ENCODE measurements around the gene OSBPL9.
A peak's percentile ranks its signal among the peaks of the same experiment; 100 is the strongest.

OSBPL9 gene

DNA sequence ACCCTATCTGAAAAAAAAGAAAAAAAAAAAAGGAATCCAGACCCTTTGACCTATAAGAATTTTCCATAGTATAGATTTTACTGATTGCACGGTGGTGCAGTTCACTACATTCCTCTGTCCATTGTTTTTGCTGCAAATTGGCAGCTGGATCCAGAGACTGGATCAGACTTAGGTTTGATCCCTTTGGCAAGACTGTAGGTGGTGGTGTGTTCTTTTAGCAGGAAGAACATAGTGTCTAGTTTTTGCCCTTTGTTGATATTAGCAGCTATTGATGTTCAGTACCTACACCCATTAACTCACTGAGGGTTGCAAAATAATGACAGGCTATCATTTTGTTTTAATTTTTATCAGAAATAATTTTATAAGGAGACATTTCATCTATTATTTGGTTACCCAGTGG is 37.1 kb downstream of the OSBPL9 start:
- Histone ChIP-seq H3K27me3 (no peaks in the 10 kb centered on the region), H3K27ac (no peak overlapping the region), H3K9me3 (no peaks in the 10 kb centered on the region), H3K36me3 (no peaks in the 10 kb centered on the region), H3K4me1 (ENCODE audit: control insufficient read depth in 1 of 2, insufficient read depth in 1 of 2, low read depth in 1 of 2, low read length in 1 of 2) (no peaks in the 10 kb centered on the region), H3K4me3 (ENCODE audit: low read depth in 1 of 2, low read length in 1 of 2) (no peak overlapping the region)
- TF ChIP-seq, protein P1, sequence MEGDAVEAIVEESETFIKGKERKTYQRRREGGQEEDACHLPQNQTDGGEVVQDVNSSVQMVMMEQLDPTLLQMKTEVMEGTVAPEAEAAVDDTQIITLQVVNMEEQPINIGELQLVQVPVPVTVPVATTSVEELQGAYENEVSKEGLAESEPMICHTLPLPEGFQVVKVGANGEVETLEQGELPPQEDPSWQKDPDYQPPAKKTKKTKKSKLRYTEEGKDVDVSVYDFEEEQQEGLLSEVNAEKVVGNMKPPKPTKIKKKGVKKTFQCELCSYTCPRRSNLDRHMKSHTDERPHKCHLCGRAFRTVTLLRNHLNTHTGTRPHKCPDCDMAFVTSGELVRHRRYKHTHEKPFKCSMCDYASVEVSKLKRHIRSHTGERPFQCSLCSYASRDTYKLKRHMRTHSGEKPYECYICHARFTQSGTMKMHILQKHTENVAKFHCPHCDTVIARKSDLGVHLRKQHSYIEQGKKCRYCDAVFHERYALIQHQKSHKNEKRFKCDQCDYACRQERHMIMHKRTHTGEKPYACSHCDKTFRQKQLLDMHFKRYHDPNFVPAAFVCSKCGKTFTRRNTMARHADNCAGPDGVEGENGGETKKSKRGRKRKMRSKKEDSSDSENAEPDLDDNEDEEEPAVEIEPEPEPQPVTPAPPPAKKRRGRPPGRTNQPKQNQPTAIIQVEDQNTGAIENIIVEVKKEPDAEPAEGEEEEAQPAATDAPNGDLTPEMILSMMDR (IDR thresholded peaks at IDR 0.05): no peak

DNA sequence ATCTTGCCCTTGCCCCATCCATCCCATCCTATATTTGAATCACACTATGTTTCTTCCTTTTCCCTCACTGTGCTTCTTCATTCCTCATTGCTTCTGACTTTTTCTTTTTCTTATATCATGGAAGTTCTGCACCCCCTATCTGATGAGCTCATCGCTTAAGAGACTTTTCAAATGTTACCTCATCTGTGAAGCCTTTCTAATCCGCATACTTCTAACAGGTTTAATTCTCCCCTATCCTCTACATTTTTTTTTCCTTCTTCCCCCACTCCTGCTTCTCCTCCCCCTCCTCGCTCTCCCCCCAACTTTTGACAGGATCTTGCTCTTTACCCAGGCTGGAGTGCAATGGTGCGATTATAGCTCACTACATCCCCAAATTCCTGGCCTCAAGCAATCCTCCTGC is 39.5 kb downstream of the OSBPL9 start:
- Histone ChIP-seq H3K4me1 (ENCODE audit: control insufficient read depth in 1 of 2, insufficient read depth in 1 of 2, low read depth in 1 of 2, low read length in 1 of 2) (no peaks in the 10 kb centered on the region), H3K27me3 (no peaks in the 10 kb centered on the region), H3K36me3 (no peaks in the 10 kb centered on the region), H3K9me3 (no peaks in the 10 kb centered on the region), H3K4me3 (ENCODE audit: low read depth in 1 of 2, low read length in 1 of 2) (no peak overlapping the region), H3K27ac (no peak overlapping the region)
- TF ChIP-seq, protein P1 (IDR thresholded peaks at IDR 0.05): no peak

DNA sequence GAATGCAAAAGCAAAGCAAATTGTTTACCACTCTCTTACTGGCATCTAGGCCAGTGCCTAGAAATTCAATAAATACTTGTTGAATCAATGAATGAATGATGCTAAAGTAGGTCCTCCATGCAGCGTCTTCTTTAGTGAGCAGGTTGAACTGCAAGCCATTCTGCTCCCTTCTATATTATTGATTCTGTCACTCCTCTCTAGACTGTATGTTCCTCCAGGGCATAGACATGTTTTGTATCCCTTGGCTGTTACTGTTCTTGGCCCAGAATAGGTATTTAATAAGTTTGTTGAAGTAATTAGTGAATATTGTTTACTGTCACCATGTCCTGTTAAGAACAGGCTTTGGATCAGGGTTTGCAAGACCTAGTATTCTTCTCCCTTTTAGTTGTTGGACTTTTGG is 43.7 kb downstream of the OSBPL9 start:
- H3K27ac ChIP-seq: no peak overlapping the region
- TF ChIP-seq, protein P1 (IDR thresholded peaks at IDR 0.05): no peak
- peaks cover 14 to 19% of the 10 kb centered on the region in 2 experiments for H3K4me1 ChIP-seq (ENCODE audit: control insufficient read depth in 1 of 2, insufficient read depth in 1 of 2, low read depth in 1 of 2, low read length in 1 of 2)
- no peaks in the 10 kb centered on the region for H3K9me3 ChIP-seq
- H3K4me3 ChIP-seq (ENCODE audit: low read depth in 1 of 2, low read length in 1 of 2): no peak overlapping the region
- no peaks in the 10 kb centered on the region for H3K36me3 ChIP-seq
- no peaks in the 10 kb centered on the region for H3K27me3 ChIP-seq

DNA sequence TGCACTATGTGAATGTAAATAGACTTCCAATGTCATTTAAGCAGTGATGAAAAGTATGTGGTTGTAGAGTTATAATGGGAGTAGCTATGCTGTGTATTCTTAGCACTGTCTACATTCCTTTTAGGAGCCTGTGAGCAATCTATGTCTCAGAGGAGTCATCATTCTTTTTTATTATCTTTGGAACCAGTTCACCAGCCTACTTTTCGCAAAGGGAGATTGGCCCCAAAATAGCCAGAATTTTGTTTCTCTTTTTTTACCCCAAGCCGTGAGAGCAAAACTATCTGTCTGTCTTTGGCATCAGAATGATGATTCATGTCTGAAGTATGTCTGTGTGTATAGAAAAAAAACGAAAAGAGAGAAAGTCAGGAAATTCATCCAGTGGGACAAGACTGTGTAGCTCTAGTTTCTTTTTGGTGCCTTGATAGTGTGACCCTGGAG is 44.2 kb downstream of the OSBPL9 start:
- Histone ChIP-seq H3K27ac (no peak overlapping the region), H3K4me3 (ENCODE audit: low read depth in 1 of 2, low read length in 1 of 2) (no peak overlapping the region), H3K9me3 (no peaks in the 10 kb centered on the region), H3K27me3 (no peaks in the 10 kb centered on the region), H3K4me1 (ENCODE audit: control insufficient read depth in 1 of 2, insufficient read depth in 1 of 2, low read depth in 1 of 2, low read length in 1 of 2) (peaks cover 17 to 24% of the 10 kb centered on the region in 2 experiments), H3K36me3 (no peaks in the 10 kb centered on the region)
- TF ChIP-seq, protein P1 (IDR thresholded peaks at IDR 0.05): no peak

DNA sequence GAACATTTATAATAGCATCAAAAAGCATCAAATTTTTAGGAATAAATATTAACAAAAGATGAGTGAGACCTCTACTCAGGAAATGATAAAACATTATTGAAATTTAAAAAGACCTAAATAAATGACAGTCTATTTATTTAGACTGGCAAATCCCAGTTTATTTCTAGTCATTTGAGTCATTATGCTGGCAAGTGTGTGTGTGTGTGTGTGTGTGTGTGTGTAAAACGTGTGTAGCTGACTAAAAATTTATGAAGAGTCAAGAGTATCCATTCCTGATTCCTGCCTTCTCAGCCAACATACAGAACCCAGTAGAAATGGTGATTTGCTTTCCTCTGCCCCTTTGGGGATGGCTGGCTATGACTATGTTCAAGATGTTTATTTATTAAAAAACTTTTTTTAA is 46.2 kb downstream of the OSBPL9 start:
- H3K4me3 ChIP-seq (ENCODE audit: low read depth in 1 of 2, low read length in 1 of 2): no peak overlapping the region
- H3K36me3 ChIP-seq: no peaks in the 10 kb centered on the region
- TF ChIP-seq, protein P1 (IDR thresholded peaks at IDR 0.05): no peak
- no peaks in the 10 kb centered on the region for H3K27me3 ChIP-seq
- peak overlapping the region; percentile 81 for H3K27ac ChIP-seq
- H3K4me1 ChIP-seq (ENCODE audit: control insufficient read depth in 1 of 2, insufficient read depth in 1 of 2, low read depth in 1 of 2, low read length in 1 of 2): peaks cover 33 to 42% of the 10 kb centered on the region in 2 experiments
- no peaks in the 10 kb centered on the region for H3K9me3 ChIP-seq

DNA sequence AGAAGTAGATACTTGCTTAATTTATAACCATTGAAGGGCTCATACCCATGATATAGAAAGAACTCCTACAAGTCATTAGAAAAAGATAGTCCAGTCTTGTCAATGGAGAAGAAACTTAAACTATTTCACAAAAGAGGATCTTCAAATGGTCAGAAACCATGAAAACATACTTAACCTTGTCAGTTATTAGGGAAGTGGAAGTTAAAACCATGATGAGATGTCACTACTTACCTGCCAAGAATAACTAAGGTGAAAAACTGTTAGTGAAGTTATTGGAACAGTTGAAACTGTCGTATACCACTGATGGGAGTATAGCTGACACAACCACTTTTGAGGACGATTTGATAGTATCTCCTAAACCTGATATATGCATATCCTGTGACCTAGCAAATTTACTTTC is 46.8 kb downstream of the OSBPL9 start:
- no peaks in the 10 kb centered on the region for H3K9me3 ChIP-seq
- no peak overlapping the region for H3K4me3 ChIP-seq (ENCODE audit: low read depth in 1 of 2, low read length in 1 of 2)
- no peaks in the 10 kb centered on the region for H3K27me3 ChIP-seq
- peak overlapping the region; percentile 81 for H3K27ac ChIP-seq
- H3K36me3 ChIP-seq: no peaks in the 10 kb centered on the region
- TF ChIP-seq, protein P1 (IDR thresholded peaks at IDR 0.05): no peak
- peaks cover 33 to 42% of the 10 kb centered on the region in 2 experiments for H3K4me1 ChIP-seq (ENCODE audit: control insufficient read depth in 1 of 2, insufficient read depth in 1 of 2, low read depth in 1 of 2, low read length in 1 of 2)
